A673 (cell line): Measurements from ENCODE around the gene OR2J1. TPM values are rescaled to one million over a fixed set of nuclear protein-coding genes. Genes with fewer than 3 reads are reported as not detected.
"Not testable (repeated sequence)": the region's sequence is repeated elsewhere in the genome, so short reads cannot be mapped to it uniquely, and the experiment has no call there.

Experiments used
- BruUV-seq: library from RNA; stranded (reverse); fragments of 400-500 nt; replicated peaks from 2 replicates; lab custom pipeline; 2021; lab: Mats Ljungman, UMichigan
- CTCF ChIA-PET: fragments of 300-600 bp; sonication (Branson Sonifier 250); formaldehyde crosslinking; loops from one replicate; lab custom pipeline; 2022; ENCODE audit warnings: antibody characterized with exemption; lab: Charles Lee
- POLR2A ChIA-PET: fragments of 300-600 bp; sonication (Branson Sonifier 250); formaldehyde crosslinking; loops from one replicate; lab custom pipeline; 2022; ENCODE audit warnings: antibody characterized with exemption; ENCODE audit not compliant: low non-redundant PET; lab: Charles Lee
- DNase-seq: peaks from one replicate; pipeline ENCODE4 v3.0.0-alpha.2; 2015; ENCODE audit warnings: low spot score
- H3K27ac ChIP-seq: fragments of 200-600 bp; sonication (generic); 2 replicates; pipeline ENCODE4 v1.5.1; 2016; ENCODE audit warnings: mixed run types, low read depth, mild to moderate bottlenecking, mixed read lengths, antibody characterized with exemption, low read length; ENCODE audit not compliant: poor library complexity, severe bottlenecking
- H3K27me3 ChIP-seq: fragments of 200-600 bp; sonication (generic); replicated peaks from 2 replicates; pipeline ENCODE4 v1.6.1; 2017; ENCODE audit warnings: mixed run types, low read depth, mild to moderate bottlenecking, mixed read lengths, antibody characterized with exemption, low read length; ENCODE audit not compliant: insufficient read depth, poor library complexity
- H3K36me3 ChIP-seq: fragments of 200-600 bp; sonication (generic); 2 replicates; pipeline ENCODE4 v1.6.1; 2016; ENCODE audit warnings: mixed run types, mild to moderate bottlenecking, mixed read lengths, antibody characterized with exemption, low read length; ENCODE audit not compliant: insufficient read depth, poor library complexity, severe bottlenecking
- H3K4me1 ChIP-seq: fragments of 200-600 bp; sonication (generic); 2 replicates; pipeline ENCODE4 v1.6.1; 2017; ENCODE audit warnings: mixed run types, mild to moderate bottlenecking, mixed read lengths, antibody characterized with exemption, low read length; ENCODE audit not compliant: insufficient read depth, poor library complexity, severe bottlenecking
- H3K4me3 ChIP-seq: fragments of 200-600 bp; sonication (generic); 2 replicates; pipeline ENCODE4 v1.5.1; 2016; ENCODE audit warnings: low read depth, mixed run types, mild to moderate bottlenecking, mixed read lengths, low read length; ENCODE audit not compliant: poor library complexity, severe bottlenecking
- H3K9me3 ChIP-seq: fragments of 200-600 bp; sonication (generic); 2 replicates; pipeline ENCODE4 v1.6.1; 2016; ENCODE audit warnings: mixed run types, low read depth, mild to moderate bottlenecking, mixed read lengths, antibody characterized with exemption, low read length; ENCODE audit not compliant: poor library complexity, severe bottlenecking
- CTCF ChIP-seq: fragments of 300-800, 200-600 bp; sonication (generic); conservative IDR thresholded peaks from 2 replicates; pipeline ENCODE4 v1.5.1; 2017; ENCODE audit warnings: low read depth, mild to moderate bottlenecking, antibody characterized with exemption, low read length, moderate library complexity, mixed read lengths
- EZH2 ChIP-seq: fragments of 200-600 bp; sonication (generic); IDR thresholded peaks from 2 replicates; pipeline ENCODE4 v1.6.1; 2017; ENCODE audit warnings: borderline replicate concordance, low read depth, mild to moderate bottlenecking, mixed read lengths, antibody characterized with exemption, low read length; ENCODE audit not compliant: poor library complexity, severe bottlenecking
- intact Hi-C: fragments of 100-400 bp; cut with micrococcal nuclease; formaldehyde crosslinking; loops from one replicate; pipeline ENCODE4 v1.10.0; 2022; ENCODE audit not compliant: unreplicated experiment
- total RNA-seq: library from RNA; stranded (reverse); gene quantifications from 2 replicates; pipeline ENCODE4 v1.2.3, GENCODE V29; 2021

Gene OR2J1
- total RNA-seq, 1 experiment from 2014 or later = not detected

GRCh38 chr6:29107758-29108157, 8.5 kb downstream of the OR2J1 start, which contains the start of gene OR2J3:
Gene OR2J3 (plus strand): TSS chr6:29108058. CDS start chr6:29111891, 3,833 bp downstream.
- ChIA-PET CTCF (no interaction called here), POLR2A (no interaction called here)
- H3K27ac ChIP-seq = no peak within 1 kb of the TSS
- DNase-seq = no peak
- TF ChIP-seq CTCF (no peak), EZH2 (no peak)
- no peaks in the 10 kb centered on the region for H3K4me1 ChIP-seq
- no peak within 1 kb of the TSS for H3K4me3 ChIP-seq
- H3K36me3 ChIP-seq = no peaks in the 10 kb centered on the region
- H3K27me3 ChIP-seq = peaks cover 24% of the 10 kb centered on the region
- H3K9me3 ChIP-seq = no peaks in the 10 kb centered on the region
- no TSS peak for BruUV-seq
- intact Hi-C loops = no loop called here

DNA sequence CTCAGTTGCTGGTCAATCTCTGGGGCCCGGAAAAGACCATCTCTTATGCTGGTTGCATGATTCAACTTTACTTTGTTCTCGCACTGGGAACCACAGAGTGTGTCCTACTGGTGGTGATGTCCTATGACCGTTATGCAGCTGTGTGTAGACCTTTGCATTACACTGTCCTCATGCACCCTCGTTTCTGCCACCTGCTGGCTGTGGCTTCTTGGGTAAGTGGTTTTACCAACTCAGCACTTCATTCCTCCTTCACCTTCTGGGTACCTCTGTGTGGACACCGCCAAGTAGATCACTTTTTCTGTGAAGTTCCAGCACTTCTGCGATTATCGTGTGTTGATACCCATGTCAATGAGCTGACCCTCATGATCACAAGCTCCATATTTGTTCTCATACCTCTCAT, 12.8 kb downstream of the OR2J1 start:
- TF ChIP-seq EZH2 = no peak
- no peak for TF ChIP-seq CTCF

GRCh38 chr6:29114964-29115363, 15.7 kb downstream of the OR2J1 start:
- H3K4me3 ChIP-seq, POLR2A ChIA-PET, DNase-seq, H3K4me1 ChIP-seq, CTCF ChIA-PET, H3K27ac ChIP-seq, intact Hi-C loops, H3K36me3 ChIP-seq, H3K9me3 ChIP-seq, BruUV-seq: not testable (repeated sequence)
- peaks cover 27% of the 10 kb centered on the region for H3K27me3 ChIP-seq

More for the DNA sequence above, 12.8 kb downstream of the OR2J1 start:
- no peaks in the 10 kb centered on the region for H3K9me3 ChIP-seq
- H3K27ac ChIP-seq = no peak overlapping the region
- ChIA-PET POLR2A (no interaction called here), CTCF (no interaction called here)
- no peak overlapping the region for H3K4me3 ChIP-seq
- DNase-seq = no peak
- H3K4me1 ChIP-seq = no peaks in the 10 kb centered on the region
- no TSS peak for BruUV-seq
- H3K27me3 ChIP-seq = peaks cover 38% of the 10 kb centered on the region
- no peaks in the 10 kb centered on the region for H3K36me3 ChIP-seq
- intact Hi-C loops = no loop called here

- no peak for TF ChIP-seq CTCF
- no peak for TF ChIP-seq EZH2
- CTCF ChIA-PET = no interaction called here
- DNase-seq = no peak
- H3K9me3 ChIP-seq = no peaks in the 10 kb centered on the region
- POLR2A ChIA-PET = no interaction called here
- H3K4me3 ChIP-seq = no peak overlapping the region
- no peaks in the 10 kb centered on the region for H3K4me1 ChIP-seq
- intact Hi-C loops = no loop called here
- BruUV-seq = no TSS peak
- peaks cover 42% of the 10 kb centered on the region for H3K27me3 ChIP-seq
- no peaks in the 10 kb centered on the region for H3K36me3 ChIP-seq
- no peak overlapping the region for H3K27ac ChIP-seq
Observed at GRCh38 chr6:29129326-29130012, 30.2 kb downstream of the OR2J1 start.
